CD8-positive, alpha-beta memory T cell (primary cell): ENCODE measurements around the gene LMX1B. TPM values are rescaled to one million over a fixed set of nuclear protein-coding genes. Genes with fewer than 3 reads are reported as not detected.

ENCODE experiments used
- CTCF ChIA-PET: fragments of 350-600 bp; sonication (Branson Sonifier 250); formaldehyde crosslinking; loops from one replicate; lab custom pipeline; 2021; ENCODE audit warnings: antibody characterized with exemption; lab: Charles Lee
- POLR2A ChIA-PET: fragments of 350-600 bp; sonication (Branson Sonifier 250); formaldehyde crosslinking; loops from one replicate; lab custom pipeline; 2021; ENCODE audit warnings: antibody characterized with exemption; lab: Charles Lee
- DNase-seq, 5 donors: peaks; one replicate each; pipeline versions ENCODE4 v3.0.0 to v3.0.0-alpha.2; 2020 to 2022; ENCODE audit warnings: mixed read lengths in 1 of 5
- H3K27ac ChIP-seq: one replicate; pipeline ENCODE4 v1.7.0; 2013; ENCODE audit warnings: low read depth, mild to moderate bottlenecking, low read length, moderate library complexity
- H3K27me3 ChIP-seq: 2 replicates; pipeline ENCODE4 v1.7.0; 2013; ENCODE audit warnings: low read length, mild to moderate bottlenecking; ENCODE audit not compliant: insufficient read depth, poor library complexity, severe bottlenecking
- H3K36me3 ChIP-seq: 2 replicates; pipeline ENCODE4 v1.7.0; 2013; ENCODE audit warnings: mild to moderate bottlenecking, low read length, moderate library complexity; ENCODE audit not compliant: insufficient read depth
- H3K4me1 ChIP-seq: 2 replicates; pipeline ENCODE4 v1.7.0; 2013; ENCODE audit warnings: mild to moderate bottlenecking, low read length, moderate library complexity; ENCODE audit not compliant: insufficient read depth
- H3K4me3 ChIP-seq: 2 replicates; pipeline ENCODE4 v1.7.0; 2013; ENCODE audit warnings: mild to moderate bottlenecking, low read length
- H3K9me3 ChIP-seq: 2 replicates; pipeline ENCODE4 v1.7.0; 2013; ENCODE audit warnings: mild to moderate bottlenecking, low read length
- H3K27ac Mint-ChIP-seq, 8 donors: one replicate each; pipeline ENCODE4 v1.8.0; 2020 to 2021; ENCODE audit warnings: mixed read lengths in 8 of 8, mild to moderate bottlenecking in 6 of 8, inconsistent platforms in 3 of 8, moderate library complexity in 3 of 8
- H3K27me3 Mint-ChIP-seq, 2 donors: one replicate each; pipeline ENCODE4 v1.8.0; 2020 to 2021; ENCODE audit warnings: mixed read lengths in 2 of 2, mild to moderate bottlenecking in 1 of 2, moderate library complexity in 1 of 2
- H3K36me3 Mint-ChIP-seq, 3 donors: one replicate each; pipeline ENCODE4 v1.8.0; 2020 to 2021; ENCODE audit warnings: mixed read lengths in 3 of 3, inconsistent platforms in 1 of 3, mild to moderate bottlenecking in 1 of 3
- H3K4me1 Mint-ChIP-seq, 3 donors: one replicate each; pipeline ENCODE4 v1.8.0; 2020 to 2021; ENCODE audit warnings: mixed read lengths in 3 of 3, inconsistent platforms in 1 of 3, mild to moderate bottlenecking in 1 of 3
- H3K4me3 Mint-ChIP-seq, 7 donors: one replicate each; pipeline ENCODE4 v1.8.0; 2020 to 2021; ENCODE audit warnings: mixed read lengths in 7 of 7, mild to moderate bottlenecking in 6 of 7, moderate library complexity in 4 of 7, inconsistent platforms in 2 of 7
- H3K9me3 Mint-ChIP-seq, 5 donors: one replicate each; pipeline ENCODE4 v1.8.0; 2020 to 2022; ENCODE audit warnings: mixed read lengths in 5 of 5, mild to moderate bottlenecking in 3 of 5, moderate library complexity in 2 of 5, inconsistent platforms in 1 of 5
- polyA plus RNA-seq: library from polyadenylated mRNA; unstranded; fragments of 300-500 nt; fragmentation: Illumina TruSeq; gene quantifications from one replicate; pipeline ENCODE4 v1.2.3, GENCODE V29; 2021
- total RNA-seq, 2 experiments: library from RNA; stranded (reverse); gene quantifications; one replicate each; pipeline ENCODE4 v1.2.3, GENCODE V29; 2021

Gene LMX1B
- total and polyA plus RNA-seq, 3 experiments from 2014 or later = not detected

DNA sequence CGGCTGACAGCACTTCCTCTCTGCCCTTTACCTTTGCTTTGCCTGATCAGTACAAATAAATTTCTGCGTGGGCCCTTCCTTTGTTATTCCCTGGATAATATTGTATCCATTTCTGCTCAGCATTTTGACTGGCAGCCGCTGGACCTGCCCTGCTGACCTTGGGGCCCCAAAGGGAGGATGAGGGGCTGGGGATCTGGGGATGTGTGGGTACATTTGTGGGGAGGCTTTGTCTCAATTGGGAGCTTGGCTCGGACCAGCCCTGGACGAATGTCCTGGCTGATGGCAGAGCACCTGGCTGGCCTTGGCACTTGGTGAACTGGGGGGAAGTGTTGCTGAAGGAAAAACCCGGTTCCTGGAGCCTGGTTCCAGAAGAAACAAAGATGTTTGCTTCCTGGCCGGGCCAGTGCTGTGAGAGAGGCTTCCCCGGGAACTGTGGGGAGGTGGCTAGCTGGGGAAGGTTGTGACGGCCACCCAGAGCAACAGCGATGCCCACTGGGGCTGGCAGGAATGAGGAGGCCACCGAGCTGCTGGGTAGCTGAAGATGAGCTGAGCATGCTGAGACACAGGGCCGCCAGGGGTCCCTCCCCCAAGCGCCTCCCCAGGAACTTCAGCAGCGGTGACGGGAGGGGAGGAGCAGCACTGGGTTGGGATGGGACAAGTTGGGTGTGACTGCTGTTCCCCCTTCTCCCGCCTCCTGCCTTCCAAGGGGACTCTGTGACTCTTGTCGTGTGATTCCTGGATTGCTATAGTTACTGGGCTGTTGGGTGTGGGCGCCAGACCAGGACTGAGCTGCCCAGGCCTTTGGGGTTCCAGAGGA, 8.4 kb downstream of the LMX1B start:
- H3K4me1 ChIP-seq = peaks cover 12% of the 10 kb centered on the region

DNA sequence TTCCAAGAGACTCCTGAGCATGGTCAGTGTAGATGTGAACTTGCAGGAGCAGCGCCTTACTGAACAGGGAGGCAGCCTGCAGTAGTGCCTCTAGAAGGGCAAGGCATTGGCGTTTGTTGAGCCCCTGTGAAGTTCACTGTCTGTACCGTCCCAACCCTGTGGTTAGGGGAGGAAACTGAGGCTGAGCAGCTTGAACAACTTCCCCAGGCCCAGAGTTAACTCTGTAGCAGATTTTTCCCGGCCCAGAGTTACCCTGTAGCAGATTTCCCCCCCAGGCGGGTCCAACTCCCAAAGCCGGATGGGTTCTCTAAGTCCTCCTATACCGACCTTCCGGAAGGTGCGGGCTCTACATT, 9.6 kb downstream of the LMX1B start:
- ChIA-PET POLR2A (no interaction called here), CTCF (no interaction called here)
- Mint-ChIP-seq H3K27me3 (peaks cover 62 to 78% of the 10 kb centered on the region in 2 donors), H3K9me3 (no peaks in the 10 kb centered on the region), H3K4me1 (peaks cover 13 to 27% (median 13%) of the 10 kb centered on the region in 3 donors), H3K36me3 (no peaks in the 10 kb centered on the region), H3K27ac (peak overlapping the region in 1 of 8 donors; percentile 23), H3K4me3 (no peak overlapping the region)
- no peaks in the 10 kb centered on the region for H3K9me3 ChIP-seq
- DNase-seq = no peak
- H3K27ac ChIP-seq = no peak overlapping the region
- H3K4me1 ChIP-seq = peaks cover 12% of the 10 kb centered on the region
- no peak overlapping the region for H3K4me3 ChIP-seq
- peaks cover 64% of the 10 kb centered on the region for H3K27me3 ChIP-seq
- H3K36me3 ChIP-seq = no peaks in the 10 kb centered on the region

More for the DNA sequence above, 8.4 kb downstream of the LMX1B start:
- Histone ChIP-seq H3K9me3 (no peaks in the 10 kb centered on the region), H3K4me3 (no peak overlapping the region), H3K27ac (no peak overlapping the region), H3K36me3 (no peaks in the 10 kb centered on the region), H3K27me3 (peaks cover 56% of the 10 kb centered on the region)
- H3K4me1 Mint-ChIP-seq = peaks cover 16 to 32% (median 17%) of the 10 kb centered on the region in 3 donors
- peaks cover 67 to 77% of the 10 kb centered on the region in 2 donors for H3K27me3 Mint-ChIP-seq
- no peak overlapping the region for H3K4me3 Mint-ChIP-seq
- no peaks in the 10 kb centered on the region for H3K9me3 Mint-ChIP-seq
- H3K36me3 Mint-ChIP-seq = no peaks in the 10 kb centered on the region
- ChIA-PET POLR2A (no interaction called here), CTCF (no interaction called here)
- DNase-seq = no peak
- H3K27ac Mint-ChIP-seq = peak overlapping the region in 1 of 8 donors; percentile 23

DNA sequence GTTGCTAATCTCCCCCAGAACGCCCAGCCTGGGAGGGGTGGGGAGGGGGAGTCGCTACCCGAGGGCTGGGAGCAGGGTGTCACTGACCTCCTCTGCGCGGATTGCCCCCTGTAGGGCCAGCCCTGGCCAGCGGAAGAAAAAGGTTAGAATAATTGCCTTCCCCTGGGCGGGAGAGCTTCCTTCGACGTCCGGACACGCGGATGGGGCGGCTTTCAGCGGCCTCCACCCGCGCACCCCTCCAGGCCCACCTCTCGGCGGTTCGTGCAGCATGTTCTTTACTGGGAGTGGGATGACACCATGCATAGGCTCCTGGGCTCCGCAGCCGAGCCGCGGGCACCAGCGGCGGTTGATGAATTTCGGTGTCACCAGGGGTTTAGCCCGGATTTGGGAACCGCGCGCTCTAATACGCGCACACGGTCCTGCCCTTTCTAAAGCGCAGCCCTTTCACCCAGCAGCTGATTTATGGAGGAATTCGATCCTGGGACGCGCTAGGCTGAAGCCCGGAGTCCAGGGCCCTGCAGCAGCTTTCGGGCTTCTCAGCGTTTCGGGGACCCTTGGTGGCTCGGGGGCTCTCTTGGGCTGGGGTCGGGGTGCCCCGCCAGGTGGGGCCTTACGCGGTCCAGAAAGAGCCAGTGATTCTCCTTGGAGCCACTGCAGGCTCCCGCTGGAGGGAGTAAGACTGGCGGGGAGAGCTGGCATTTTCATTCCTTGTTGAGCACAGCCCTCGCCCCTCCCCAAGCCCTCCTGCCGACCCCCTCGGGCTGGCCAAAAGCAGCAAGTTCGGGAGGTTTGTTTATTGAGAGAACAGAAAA, 10.1 kb downstream of the LMX1B start:
- Mint-ChIP-seq H3K4me3 (peak overlapping the region in 1 of 7 donors; percentile 16), H3K27me3 (peaks cover 63 to 80% of the 10 kb centered on the region in 2 donors), H3K9me3 (no peaks in the 10 kb centered on the region), H3K36me3 (no peaks in the 10 kb centered on the region), H3K27ac (peak overlapping the region in 1 of 8 donors; percentile 23), H3K4me1 (peaks cover 9 to 24% (median 11%) of the 10 kb centered on the region in 3 donors)
- Histone ChIP-seq H3K4me1 (peaks cover 12% of the 10 kb centered on the region), H3K4me3 (no peak overlapping the region), H3K9me3 (no peaks in the 10 kb centered on the region), H3K36me3 (no peaks in the 10 kb centered on the region), H3K27me3 (peaks cover 63% of the 10 kb centered on the region), H3K27ac (no peak overlapping the region)
- no peak for DNase-seq
- ChIA-PET CTCF (no interaction called here), POLR2A (interaction anchor here (0.5 kb wide), 1 partner anchor 1407 kb away, joined by 3 read pairs; no protein-coding TSS in a partner anchor)

DNA sequence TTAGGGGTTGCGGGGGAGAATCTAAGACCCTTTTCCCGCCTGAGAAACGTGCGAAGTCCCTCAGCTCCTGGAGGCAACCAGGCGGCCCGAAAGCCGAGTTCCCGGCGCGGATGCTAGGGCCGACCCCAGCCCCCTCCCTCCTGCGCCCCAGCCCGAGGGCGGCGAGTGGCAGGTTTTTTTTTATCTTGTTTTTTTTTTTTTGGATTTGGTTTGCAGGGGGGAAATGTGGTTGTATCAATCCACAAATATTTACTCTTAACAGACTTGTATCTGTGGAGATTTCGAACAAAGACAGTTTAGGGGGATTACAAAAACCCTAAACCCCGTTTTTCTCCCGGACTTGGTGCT, 10.7 kb downstream of the LMX1B start:
- no peak overlapping the region for H3K4me3 ChIP-seq
- H3K27me3 ChIP-seq = peaks cover 69% of the 10 kb centered on the region
- no peak overlapping the region for H3K27ac ChIP-seq
- H3K36me3 ChIP-seq = no peaks in the 10 kb centered on the region
- Mint-ChIP-seq H3K36me3 (no peaks in the 10 kb centered on the region), H3K4me3 (peak overlapping the region in 1 of 7 donors; percentile 16), H3K4me1 (peaks cover 9 to 21% (median 11%) of the 10 kb centered on the region in 3 donors), H3K9me3 (no peaks in the 10 kb centered on the region), H3K27ac (no peak overlapping the region), H3K27me3 (peaks cover 65 to 81% of the 10 kb centered on the region in 2 donors)
- no peak for DNase-seq
- peaks cover 12% of the 10 kb centered on the region for H3K4me1 ChIP-seq
- ChIA-PET CTCF (no interaction called here), POLR2A (interaction anchor here (0.5 kb wide), 1 partner anchor 1406 kb away, joined by 3 read pairs; no protein-coding TSS in a partner anchor)
- H3K9me3 ChIP-seq = no peaks in the 10 kb centered on the region

DNA sequence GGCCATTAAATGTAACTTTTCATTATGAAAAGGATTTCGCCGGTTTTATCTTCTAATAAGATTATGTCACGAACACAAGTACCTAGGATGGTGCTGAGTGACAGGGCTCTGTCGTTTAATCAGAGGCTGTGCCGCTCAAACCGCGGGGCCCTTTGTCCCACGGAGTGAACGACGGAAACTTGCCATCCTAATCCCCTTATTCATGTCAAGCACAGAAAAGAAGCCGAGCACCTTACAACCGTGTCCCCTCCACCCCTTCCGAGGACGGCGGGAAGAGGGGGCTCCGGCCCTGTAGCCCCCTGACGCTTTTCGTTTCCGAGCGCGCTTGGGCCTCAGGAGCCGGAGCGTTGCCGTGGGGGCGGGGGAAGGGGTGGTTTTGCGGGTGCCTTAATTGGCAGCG, 11.2 kb downstream of the LMX1B start:
- no peaks in the 10 kb centered on the region for H3K36me3 Mint-ChIP-seq
- Histone ChIP-seq H3K27me3 (peaks cover 68% of the 10 kb centered on the region), H3K27ac (no peak overlapping the region), H3K4me1 (peaks cover 12% of the 10 kb centered on the region), H3K9me3 (no peaks in the 10 kb centered on the region), H3K4me3 (no peak overlapping the region), H3K36me3 (no peaks in the 10 kb centered on the region)
- peak overlapping the region in 2 of 8 donors; percentile 39 to 72 for H3K27ac Mint-ChIP-seq
- ChIA-PET POLR2A (no interaction called here), CTCF (no interaction called here)
- H3K4me1 Mint-ChIP-seq = peaks cover 9 to 21% (median 11%) of the 10 kb centered on the region in 3 donors
- peak overlapping the region in 6 of 7 donors; percentile 45 to 87 (median 74) for H3K4me3 Mint-ChIP-seq
- peaks cover 63 to 79% of the 10 kb centered on the region in 2 donors for H3K27me3 Mint-ChIP-seq
- DNase-seq = no peak
- no peaks in the 10 kb centered on the region for H3K9me3 Mint-ChIP-seq

DNA sequence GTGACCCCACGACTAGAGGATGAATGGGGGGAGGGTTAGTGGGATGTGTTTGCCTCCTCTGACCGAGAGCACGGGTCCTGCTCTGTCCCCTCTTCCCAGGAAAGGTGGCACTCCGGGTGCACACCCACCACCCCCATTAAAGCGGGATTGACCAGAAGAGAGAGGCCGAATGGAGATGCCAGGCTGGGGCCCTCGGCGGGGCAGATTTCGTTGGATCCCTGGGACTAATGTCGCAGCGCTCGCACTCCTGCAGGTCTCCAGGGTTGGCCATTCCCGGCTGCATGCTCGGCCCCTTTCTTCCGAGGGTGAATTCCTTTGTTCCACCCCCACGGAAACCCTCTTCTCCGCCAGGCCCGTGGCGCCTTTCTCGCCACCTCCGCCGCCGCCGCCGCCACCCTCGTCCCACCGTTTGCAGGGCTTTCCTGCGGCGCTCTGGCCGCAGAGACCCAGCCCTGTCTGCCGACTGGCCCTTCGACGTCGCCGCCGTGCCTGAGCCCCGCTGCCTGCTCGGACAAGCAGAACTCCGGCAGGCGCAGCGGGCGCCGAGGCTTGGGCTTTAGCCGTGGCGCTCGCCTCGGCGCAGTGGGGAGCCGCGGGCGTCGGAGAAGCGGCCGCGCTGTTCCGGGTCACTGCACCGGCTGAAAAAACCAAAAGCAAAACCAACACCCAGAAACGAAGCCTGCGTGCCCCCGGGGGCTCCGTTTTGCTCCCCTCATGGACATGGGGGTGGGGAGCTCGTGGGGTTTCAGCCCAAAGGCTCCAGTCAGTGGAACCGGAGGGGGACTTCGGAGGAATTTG, 11.8 kb downstream of the LMX1B start:
- Histone ChIP-seq H3K27ac (no peak overlapping the region), H3K4me1 (peaks cover 12% of the 10 kb centered on the region), H3K36me3 (no peaks in the 10 kb centered on the region), H3K9me3 (no peaks in the 10 kb centered on the region), H3K4me3 (peak overlapping the region; percentile 34), H3K27me3 (peaks cover 63% of the 10 kb centered on the region)
- peaks cover 58 to 78% of the 10 kb centered on the region in 2 donors for H3K27me3 Mint-ChIP-seq
- DNase-seq = no peak
- peaks cover 9 to 21% (median 11%) of the 10 kb centered on the region in 3 donors for H3K4me1 Mint-ChIP-seq
- H3K27ac Mint-ChIP-seq = no peak overlapping the region
- POLR2A ChIA-PET = no interaction called here
- no peaks in the 10 kb centered on the region for H3K36me3 Mint-ChIP-seq
- H3K9me3 Mint-ChIP-seq = no peaks in the 10 kb centered on the region
- H3K4me3 Mint-ChIP-seq = peak overlapping the region; percentile 65 to 87 (median 75)
- CTCF ChIA-PET = no interaction called here

DNA sequence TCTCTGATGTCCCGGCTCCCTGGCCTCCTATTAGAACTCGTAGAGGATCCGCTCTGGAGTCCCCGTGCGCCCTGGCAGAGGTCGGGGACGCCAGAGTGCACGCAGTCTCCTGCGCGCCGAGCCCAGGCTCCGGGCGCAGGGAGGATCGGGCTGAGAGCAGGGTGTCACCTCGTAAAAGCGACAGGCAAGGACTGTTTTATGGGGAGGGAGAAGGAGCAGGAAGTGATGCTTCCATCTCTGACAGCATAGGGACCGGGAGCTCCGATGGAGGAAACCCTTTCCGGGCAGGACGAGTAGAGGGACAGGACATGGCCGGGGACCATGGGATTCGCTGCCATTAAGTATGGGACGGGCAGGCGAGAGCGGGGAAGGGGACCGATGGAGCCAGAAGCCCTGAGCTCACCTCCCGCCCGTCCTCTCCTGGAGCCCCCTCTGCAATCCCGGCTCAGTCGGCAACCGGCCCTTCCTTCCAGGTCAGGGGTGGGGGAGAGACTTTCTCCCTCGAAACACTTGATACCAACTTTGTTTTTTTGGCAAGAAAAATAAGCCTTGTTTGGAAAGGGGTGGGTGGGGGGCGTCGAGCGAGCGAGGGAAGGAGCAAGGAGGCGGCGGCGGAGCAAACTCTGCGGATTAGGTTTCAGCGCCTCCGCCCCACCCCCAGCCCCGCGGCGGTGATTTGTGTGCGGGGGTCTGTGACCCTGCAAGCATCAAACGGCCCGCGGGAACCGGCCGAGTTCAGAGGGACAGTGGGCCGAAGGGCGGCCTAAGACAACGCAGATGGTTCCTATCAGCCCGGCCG, 12.6 kb downstream of the LMX1B start:
- H3K27ac ChIP-seq = no peak overlapping the region
- DNase-seq = no peak
- Mint-ChIP-seq H3K4me1 (peaks cover 9 to 21% (median 11%) of the 10 kb centered on the region in 3 donors), H3K27ac (no peak overlapping the region), H3K9me3 (no peaks in the 10 kb centered on the region), H3K36me3 (no peaks in the 10 kb centered on the region), H3K4me3 (peak overlapping the region in 6 of 7 donors; percentile 68 to 82 (median 76)), H3K27me3 (peaks cover 51 to 71% of the 10 kb centered on the region in 2 donors)
- H3K36me3 ChIP-seq = no peaks in the 10 kb centered on the region
- H3K4me1 ChIP-seq = peaks cover 12% of the 10 kb centered on the region
- ChIA-PET POLR2A (no interaction called here), CTCF (no interaction called here)
- H3K4me3 ChIP-seq = peak overlapping the region; percentile 34
- H3K9me3 ChIP-seq = no peaks in the 10 kb centered on the region
- H3K27me3 ChIP-seq = peaks cover 63% of the 10 kb centered on the region
